Stimulated activated CD8-positive, alpha-beta memory T cell treated with anti-CD3 and anti-CD28 coated beads, Interleukin-12 subunit alpha, Interleukin-12 subunit beta, amount 100 ng/mL, for 4 hours (primary cell): Measurements from ENCODE around the gene MXRA7.
A peak's percentile ranks its signal among the peaks of the same experiment; 100 is the strongest.

ENCODE experiments used
- DNase-seq: peaks from one replicate; pipeline ENCODE4 v3.0.0-alpha.2; 2020; ENCODE audit warnings: low read depth

Gene MXRA7

DNA sequence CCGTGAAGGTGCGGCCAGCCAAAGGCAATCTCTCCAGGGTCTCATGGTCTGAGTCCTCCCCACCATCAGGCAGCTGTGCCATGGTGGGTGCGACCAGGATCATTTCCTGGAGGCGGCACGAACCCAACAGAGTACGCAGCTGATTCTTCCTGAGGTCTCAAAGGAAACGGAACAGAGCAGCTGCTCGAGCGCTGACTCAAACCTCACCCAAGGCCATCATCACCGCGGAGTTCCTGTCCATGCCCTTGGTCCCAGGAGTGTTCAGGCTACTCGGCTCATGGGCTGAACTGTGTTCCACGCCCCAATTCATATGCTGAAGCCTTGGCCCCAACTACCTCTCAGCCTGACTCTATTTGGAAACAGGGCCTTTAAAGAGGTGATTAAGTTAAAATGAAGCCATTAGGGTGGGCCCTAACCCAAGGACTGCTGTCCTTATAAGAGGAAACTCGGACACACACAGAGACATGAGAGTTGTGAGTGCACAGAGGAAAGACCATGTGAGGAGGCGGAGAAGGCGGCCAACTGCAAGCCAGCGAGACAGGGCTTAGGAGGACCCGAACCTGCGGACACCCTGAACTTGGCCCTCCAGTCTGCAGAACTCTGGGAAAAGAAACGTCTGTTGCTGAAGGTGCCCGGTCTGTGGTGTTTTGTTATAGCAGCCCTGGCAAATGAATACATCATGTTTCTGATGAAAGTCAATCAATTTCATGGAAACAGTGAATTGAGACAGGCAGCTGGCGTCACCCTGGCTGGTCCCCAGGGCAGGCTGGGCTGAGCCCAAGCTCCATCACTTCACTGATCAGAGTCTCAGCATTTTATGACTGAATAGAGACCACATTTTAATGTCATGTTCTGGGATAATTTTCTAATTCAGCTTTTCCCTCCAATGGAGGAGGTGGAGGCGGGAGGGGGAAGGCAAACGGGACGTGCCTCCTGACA, 13.7 kb downstream of the MXRA7 start:
- DNase-seq, result no peak

DNA sequence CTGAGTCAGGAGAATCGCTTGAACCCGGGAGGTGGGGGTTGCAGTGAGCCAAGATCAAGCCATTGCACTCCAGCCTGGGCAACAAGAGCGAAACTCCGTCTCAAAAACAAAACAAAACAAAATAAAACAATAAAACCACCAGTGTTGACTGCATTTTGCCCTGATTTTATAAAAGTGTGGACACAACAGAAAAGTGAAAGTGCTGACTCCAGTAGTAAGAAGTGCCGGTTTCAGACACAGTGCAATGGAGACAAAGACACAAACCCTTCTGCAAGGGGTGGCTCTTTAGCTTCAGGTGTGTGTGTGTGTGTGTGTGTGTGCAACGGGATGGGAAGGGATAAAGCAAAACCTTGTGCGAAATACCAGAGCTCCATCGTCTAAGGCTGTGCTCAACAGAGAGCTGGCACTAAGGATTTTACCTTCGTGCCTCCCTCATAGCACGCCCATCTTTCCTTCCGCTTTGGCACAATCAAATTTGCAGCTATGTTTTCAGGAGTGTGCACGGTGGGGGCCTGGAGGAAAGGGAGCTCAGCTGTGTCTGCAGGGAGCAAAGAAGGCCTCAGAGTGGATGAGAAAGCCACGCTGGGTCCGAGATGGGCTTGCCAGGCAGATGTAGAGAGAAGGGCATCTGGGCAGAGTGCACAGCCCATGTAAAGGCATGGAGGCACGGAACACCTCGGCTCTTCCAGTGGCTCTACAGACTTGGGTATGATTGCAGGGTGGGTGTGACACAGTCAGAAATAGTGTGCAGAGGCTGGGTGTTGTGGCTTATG, 15.5 kb downstream of the MXRA7 start:
- no peak for DNase-seq

DNA sequence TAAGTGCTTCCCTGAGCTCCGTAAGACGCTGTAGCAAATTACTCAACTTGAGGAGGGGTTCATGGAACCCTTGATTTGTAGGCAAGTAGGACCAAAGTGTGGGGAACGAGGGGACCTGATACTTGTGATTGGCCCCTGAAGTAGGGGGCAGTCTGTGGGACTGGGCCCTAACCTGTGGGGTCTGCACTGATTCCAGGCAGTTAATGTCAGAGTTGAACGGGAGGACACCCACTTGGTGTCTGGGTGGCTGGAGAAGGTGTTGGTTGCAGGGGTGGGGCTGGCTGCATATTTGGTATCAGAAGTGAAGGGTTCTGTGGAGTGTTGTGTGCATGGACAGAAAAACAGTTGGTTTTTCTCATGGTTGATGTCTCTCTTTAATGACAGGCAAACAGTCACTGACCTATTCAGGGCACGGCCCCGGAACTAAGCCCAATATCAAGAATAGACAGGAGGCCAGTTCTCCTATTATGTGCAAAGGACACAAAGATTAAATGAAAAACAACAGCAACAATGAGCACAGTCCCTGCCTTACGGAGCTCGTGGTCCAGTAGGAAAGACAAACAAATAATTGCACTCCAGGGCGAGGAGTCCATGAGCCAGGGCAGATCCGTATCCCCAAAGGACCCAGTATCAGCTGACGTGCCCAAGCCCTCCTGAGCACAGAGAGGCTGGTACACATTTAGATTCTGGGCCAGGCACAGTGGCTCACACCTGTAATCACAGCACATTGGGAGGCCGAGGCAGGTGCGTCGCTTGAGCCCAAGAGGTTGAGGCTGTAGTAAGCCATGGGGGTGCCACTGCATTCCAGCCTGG, 19.2 kb downstream of the MXRA7 start:
- no peak for DNase-seq

DNA sequence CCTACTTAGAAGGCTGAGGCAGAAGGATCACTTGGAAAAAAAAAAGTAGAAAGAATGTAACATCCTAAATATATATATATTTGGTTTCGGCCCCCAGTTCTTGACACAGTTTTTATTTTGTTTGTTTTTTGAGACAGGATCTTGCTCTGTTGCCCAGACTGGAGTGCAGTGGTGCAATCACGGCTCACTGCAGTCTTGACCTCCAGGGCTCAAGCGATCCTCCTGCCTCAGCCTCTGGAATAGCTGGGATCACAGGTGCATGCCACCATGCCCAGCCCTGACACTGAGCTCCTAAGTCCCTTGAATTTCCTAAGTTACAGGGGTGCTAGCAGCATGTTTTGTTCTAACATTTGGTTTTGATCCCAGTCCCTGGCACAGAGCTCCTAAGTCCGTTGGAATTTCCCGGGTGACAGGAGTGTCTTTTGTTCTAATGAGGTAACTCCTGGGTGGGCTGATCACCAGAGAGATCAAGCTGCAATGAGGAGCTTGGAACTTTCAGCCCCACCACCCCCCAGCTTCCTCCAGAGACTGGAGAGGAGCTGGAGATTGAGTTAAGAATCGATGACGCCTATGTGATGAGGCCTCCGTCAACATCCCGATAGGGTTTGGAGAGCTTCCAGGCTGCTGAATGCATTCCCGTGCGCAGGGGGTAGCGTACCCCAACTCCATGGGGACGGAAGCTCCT, 20.0 kb downstream of the MXRA7 start:
- DNase-seq, result no peak

GRCh38 chr17:76689859-76690258, 20.9 kb downstream of the MXRA7 start:
- DNase-seq, result no peak

GRCh38 chr17:76688165-76688622, 22.6 kb downstream of the MXRA7 start:
- no peak for DNase-seq

DNA sequence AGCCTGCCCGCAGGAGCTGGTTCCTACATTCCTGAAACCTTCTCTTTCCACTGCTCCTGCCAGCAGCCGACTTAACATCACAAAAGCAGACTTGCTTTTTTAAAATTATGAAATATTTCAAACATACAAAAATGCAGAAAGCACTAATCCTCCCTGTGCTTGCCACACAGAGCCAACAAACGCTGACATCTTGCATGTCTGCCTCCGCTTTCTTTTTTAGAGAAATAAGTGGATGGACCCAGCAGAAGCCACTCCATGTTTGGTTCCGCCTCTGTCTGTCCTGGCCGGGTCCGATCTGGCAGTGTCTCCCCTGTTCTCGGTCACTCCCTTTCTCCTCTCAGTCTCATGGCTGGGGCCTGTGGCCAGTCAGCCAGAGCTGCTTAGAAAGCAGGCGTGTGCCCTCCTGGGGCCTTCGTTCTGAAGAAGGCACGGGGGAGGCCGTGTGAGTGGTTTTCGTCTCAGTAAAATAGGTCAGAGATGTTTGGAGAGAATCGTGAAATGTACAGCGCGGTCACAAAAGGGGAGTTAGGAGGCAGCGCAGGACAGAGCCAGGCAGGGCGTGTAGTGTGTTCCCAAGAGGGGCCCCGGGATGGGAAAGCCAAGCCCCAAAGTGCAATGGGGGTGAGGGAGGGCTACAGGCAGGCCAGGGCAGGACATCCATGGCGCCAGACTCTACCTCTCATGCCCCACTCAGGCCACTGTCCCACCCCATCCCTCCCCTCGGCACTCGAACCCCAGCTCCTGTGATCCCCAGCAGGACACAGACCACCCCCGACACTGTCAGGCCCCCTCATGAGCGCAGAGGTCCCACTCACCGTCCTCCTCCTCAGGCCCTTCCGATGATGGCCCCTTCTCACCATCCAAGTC, 23.2 kb downstream of the MXRA7 start:
- no peak for DNase-seq

DNA sequence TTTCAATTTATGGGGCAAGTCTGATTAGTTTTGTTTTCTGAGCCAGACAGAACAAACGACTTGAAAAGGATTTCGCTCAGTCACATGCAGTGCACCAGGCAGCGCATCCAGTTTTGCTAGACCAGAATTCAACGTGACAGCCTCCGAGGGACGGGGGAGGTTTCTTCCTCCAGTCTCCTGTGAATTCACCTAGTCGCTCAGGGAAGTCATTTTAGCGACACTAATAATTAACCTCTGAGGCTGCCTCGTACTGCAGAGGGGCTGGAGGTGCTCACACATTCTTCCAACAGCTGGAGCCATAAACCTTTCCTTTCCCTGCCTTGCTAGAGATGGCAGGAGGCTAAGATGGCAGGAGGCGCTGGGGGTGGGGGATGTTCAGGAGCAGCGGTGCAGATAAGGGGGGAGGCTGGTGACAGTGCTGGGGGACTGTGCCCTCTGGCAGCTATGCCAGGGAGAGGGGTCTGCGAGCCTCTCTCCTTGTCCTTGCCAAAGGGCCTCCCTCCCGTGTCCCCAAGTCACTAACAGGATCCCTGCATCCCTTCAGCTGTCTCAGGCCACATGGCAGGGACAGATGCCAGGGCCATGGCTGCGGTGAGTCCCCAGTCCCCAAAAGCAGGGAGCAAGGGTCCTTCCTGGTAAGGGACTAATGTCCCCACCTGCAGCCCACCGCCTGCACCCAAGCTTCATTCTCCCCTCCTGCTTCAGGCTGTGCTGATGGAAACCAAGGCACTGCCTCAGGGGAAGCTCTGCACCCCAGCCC, 24.0 kb downstream of the MXRA7 start:
- no peak for DNase-seq

- no peak for DNase-seq
These were observed 24.9 kb downstream of the MXRA7 start for GRCh38 chr17:76685846-76686245.

GRCh38 chr17:76685366-76685765, 25.4 kb downstream of the MXRA7 start:
- no peak for DNase-seq

GRCh38 chr17:76684756-76685155, 26.0 kb downstream of the MXRA7 start:
- no peak for DNase-seq

DNA sequence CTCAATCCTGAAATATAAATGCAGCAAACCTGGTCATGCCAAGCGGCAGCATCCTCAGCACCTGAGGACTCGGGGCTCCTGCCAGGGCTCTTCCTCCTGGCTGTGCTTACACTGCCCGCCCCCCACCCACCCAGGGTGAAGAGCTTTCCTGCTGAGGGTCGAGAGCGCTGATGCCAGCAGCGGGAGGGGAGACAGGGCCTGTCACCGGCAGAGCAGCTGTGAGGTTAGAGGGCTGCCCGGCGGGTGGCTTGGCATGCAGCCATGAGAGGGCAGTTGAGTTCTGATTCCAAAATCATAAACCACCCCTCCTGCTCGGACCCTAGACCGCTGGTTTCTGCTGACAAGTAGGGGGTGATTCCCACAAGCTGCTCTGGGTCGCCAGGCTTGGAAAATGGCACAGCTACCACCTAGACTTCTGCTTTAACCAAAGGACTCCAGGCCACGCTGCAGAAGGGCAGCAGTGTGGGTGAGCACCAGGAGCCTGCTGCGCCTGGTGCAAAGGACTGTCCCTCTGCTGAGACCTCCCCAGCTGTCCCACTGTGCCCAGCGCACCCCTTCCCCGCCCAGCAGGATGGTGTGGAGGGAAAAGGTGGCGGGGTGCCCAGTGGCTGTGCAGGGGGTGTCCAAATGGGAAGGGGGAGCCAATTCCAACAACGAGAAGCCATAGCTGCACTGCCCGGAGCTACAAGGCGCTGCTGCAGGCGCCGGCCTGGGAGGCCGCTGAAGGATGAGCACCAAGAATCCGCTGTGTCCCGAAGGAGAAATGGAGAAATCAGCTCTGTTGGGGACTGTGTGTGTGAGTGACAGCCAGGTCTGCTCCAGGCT, 26.6 kb downstream of the MXRA7 start:
- DNase-seq, result no peak

- no peak for DNase-seq
These were observed 27.6 kb downstream of the MXRA7 start for GRCh38 chr17:76683011-76683755.

DNA sequence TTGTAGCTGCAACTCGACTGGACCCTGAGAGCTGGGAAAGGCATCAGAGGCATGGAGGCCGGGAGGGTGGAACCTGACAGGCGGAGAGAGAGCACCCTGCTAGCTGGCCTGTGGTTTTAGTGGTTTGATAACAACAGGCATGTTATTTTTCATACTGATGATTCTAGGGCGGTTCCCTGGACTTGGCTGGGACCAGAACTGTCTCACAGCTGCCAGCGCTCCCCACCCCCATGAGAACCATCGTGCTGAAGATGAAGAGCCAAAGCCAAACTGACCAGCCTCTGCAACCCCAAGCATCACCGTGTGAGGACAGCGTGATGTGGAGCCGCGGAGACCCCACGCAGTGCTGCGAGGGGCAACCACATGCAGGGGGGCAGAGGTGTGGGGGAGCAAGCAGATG, 28.5 kb downstream of the MXRA7 start:
- no peak for DNase-seq

DNA sequence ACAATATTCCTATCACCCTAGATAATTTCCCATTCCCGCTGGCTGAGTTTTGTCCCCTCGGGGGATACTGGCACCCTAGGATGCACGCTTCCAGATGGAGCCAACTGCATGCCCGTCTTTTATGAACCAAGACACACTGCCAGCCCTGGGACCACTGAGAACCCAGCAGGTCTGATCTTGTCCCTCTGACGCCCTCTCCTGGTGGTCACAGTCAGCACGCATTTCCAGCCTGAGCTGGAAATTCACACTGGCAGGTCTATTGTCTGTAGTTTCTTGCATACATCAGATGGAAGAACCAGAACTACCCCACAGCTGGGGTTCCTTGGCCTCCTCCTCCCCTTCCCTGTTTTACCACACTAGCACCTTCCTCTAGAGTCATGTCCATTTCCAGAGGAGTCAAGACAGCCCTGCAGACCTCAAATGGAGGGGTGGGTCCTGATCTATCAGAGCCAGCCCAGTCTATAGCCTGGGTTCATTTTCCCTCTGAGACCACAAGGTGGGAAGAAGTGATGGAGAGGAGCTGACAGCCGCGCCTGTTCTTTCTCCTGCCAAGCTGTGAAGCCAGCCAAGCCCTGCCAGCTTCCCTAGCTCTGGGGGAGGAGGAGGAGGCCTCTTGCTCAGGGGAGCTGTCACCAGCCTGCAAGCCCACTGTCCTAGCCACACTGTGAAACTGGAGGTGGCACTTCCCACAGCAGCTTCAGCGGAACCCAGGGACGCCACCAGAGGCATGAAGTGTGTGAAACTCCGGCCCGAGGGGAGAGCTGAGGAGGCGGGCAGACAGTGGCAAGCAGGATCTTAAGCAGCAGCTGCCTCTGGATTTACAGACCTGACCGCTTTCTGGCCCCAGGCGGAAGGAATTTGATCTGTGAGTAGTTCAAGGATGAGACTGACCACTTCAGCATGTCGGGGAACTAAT, 29.3 kb downstream of the MXRA7 start:
- peak; percentile 36 for DNase-seq

- DNase-seq, result no peak
These were observed 31.5 kb downstream of the MXRA7 start for GRCh38 chr17:76679239-76679638.

GRCh38 chr17:76678330-76678729, 32.4 kb downstream of the MXRA7 start:
- DNase-seq, result peak; percentile 21
